GM12801 (cell line): Measurements from ENCODE around the gene PBLD.

Source experiments
- CTCF ChIP-seq: IDR thresholded peaks from one replicate; pipeline ENCODE4 v1.5.1; 2011; ENCODE audit warnings: control low read depth; ENCODE audit not compliant: insufficient read length; ENCODE audit errors: extremely low read depth

PBLD gene

GRCh38 chr10:68329506-68329861 lies 3.2 kb downstream of the PBLD start:
- no peak for TF ChIP-seq CTCF

GRCh38 chr10:68327889-68328786 lies 4.6 kb downstream of the PBLD start:
- TF ChIP-seq CTCF, result no peak

GRCh38 chr10:68318331-68319059 lies 14.2 kb downstream of the PBLD start:
- no peak for TF ChIP-seq CTCF

- no peak for TF ChIP-seq CTCF
These were observed 17.1 kb downstream of the PBLD start for GRCh38 chr10:68315582-68315981.

- no peak for TF ChIP-seq CTCF
These were observed 22.2 kb downstream of the PBLD start for GRCh38 chr10:68310531-68310930.

- TF ChIP-seq CTCF, result no peak
These were observed 26.9 kb downstream of the PBLD start for GRCh38 chr10:68305854-68306253.

GRCh38 chr10:68303849-68304412 lies 28.8 kb downstream of the PBLD start:
- TF ChIP-seq CTCF, result no peak
